Fibroblast of the aortic adventitia (primary cell): ENCODE results near the gene SCO1. TPM values are rescaled to one million over a fixed set of nuclear protein-coding genes. Genes with fewer than 3 reads are reported as not detected.

ENCODE experiments used
- DNase-seq: peaks from one replicate; pipeline ENCODE4 v3.0.0-alpha.2; 2010; ENCODE audit warnings: low read depth
- H3K4me3 ChIP-seq: 2 replicates; pipeline ENCODE4 v1.5.1; 2011; ENCODE audit warnings: low read depth, mild to moderate bottlenecking, control low read depth, low read length, moderate library complexity
- total RNA-seq: library from RNA; depleted of rRNA; stranded (reverse); fragments of >200 nt; gene quantifications from 2 replicates; pipeline ENCODE4 v1.2.3, GENCODE V29; 2012; ENCODE audit warnings: low replicate concordance
- TF ChIP-seq, protein P1 (sequence below): IDR thresholded peaks from 2 replicates; pipeline ENCODE4 v1.5.1; 2011; ENCODE audit warnings: mild to moderate bottlenecking, low read length, control low read depth, inconsistent platforms; ENCODE audit not compliant: insufficient read depth

Gene SCO1
- total RNA-seq, 1 donor, result 22.1 TPM

DNA sequence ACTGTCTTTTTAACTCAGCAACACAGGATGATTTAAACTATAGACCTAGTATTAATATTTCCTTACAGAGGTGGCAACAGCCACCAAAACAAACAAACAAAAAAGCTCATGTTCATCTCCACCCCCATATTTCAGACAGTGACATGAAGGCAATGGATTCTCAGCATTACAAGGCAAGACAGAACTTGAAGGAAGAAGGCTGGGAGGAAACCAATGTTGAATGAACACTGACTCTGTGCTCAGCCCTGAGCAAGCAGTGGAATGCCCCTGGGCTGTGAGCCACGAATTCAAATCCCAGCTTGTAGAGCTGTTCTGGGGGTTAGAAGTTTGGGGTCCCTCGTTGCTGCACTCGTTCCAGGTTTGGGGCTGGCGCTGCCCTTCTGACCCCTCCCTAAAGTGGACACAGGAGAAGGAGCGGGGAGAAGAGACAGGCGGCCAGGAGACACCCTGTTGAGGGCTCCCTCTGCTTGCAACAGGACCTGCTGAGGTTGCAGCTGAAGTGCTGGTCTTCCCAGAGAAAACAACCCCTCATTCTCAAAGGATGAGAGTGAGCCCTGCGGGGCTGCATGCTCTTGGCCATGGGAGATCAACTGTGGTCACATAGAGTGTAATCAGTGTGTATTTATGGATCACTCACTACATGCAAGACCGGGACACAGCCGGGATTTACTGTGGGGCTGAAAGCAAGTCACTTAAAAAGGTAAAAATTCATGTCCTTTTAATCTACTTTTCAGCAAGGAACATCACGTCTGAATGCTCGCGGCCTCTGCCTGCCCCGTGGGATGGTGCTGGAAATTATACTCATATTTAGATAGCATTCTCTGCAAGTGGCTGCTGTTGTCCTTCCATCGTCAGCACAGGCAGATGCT, 74.5 kb downstream of the SCO1 start:
- no peak for DNase-seq
- no peak overlapping the region for H3K4me3 ChIP-seq
- TF ChIP-seq, protein P1, sequence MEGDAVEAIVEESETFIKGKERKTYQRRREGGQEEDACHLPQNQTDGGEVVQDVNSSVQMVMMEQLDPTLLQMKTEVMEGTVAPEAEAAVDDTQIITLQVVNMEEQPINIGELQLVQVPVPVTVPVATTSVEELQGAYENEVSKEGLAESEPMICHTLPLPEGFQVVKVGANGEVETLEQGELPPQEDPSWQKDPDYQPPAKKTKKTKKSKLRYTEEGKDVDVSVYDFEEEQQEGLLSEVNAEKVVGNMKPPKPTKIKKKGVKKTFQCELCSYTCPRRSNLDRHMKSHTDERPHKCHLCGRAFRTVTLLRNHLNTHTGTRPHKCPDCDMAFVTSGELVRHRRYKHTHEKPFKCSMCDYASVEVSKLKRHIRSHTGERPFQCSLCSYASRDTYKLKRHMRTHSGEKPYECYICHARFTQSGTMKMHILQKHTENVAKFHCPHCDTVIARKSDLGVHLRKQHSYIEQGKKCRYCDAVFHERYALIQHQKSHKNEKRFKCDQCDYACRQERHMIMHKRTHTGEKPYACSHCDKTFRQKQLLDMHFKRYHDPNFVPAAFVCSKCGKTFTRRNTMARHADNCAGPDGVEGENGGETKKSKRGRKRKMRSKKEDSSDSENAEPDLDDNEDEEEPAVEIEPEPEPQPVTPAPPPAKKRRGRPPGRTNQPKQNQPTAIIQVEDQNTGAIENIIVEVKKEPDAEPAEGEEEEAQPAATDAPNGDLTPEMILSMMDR, result no peak

Other genes with a start within 250 kb of the SCO1 start
- gene MYH4, start 228.0 kb downstream of the SCO1 start, total RNA-seq, result not detected in 2 replicates
- gene MYH1, start 179.0 kb downstream of the SCO1 start, total RNA-seq, result 0.08 TPM in 1 of 2 replicates, not detected in the other
- gene MYH2, start 147.9 kb downstream of the SCO1 start, total RNA-seq, result 0.25 TPM in 1 of 2 replicates, not detected in the other
- 0.45 and 1.1 TPM in 2 replicates for gene MYH3, start 40.2 kb downstream of the SCO1 start, total RNA-seq
- gene ADPRM, start 61 bp upstream of the SCO1 start, total RNA-seq, result 9.3 and 18.3 TPM in 2 replicates
- gene TMEM220, start 32.5 kb upstream of the SCO1 start, total RNA-seq, result 4.1 and 6.2 TPM in 2 replicates
- not detected in 2 replicates for gene TMEM238L, start 106.6 kb upstream of the SCO1 start, total RNA-seq
- gene PIRT, start 140.6 kb upstream of the SCO1 start, total RNA-seq, result not detected in 2 replicates